Medulla oblongata (tissue), 1 donor: ENCODE results near the gene DDX39B.

Experiments used
- DNase-seq: peaks from one replicate; pipeline ENCODE4 v3.0.0-alpha.2; 2015; ENCODE audit errors: extremely low spot score

Gene DDX39B

GRCh38 chr6:31575952-31576685, 34.3 kb upstream of the DDX39B start:
- DNase-seq: no peak

GRCh38 chr6:31575335-31575901, 33.6 kb upstream of the DDX39B start, which contains the start of gene TNF:
TSS of gene TNF (plus strand) at chr6:31575565. CDS start at chr6:31575742, 177 bp downstream.
- peak; percentile 64 for DNase-seq

GRCh38 chr6:31574106-31575061, 32.6 kb upstream of the DDX39B start:
- no peak for DNase-seq

- no peak for DNase-seq
Measured at GRCh38 chr6:31573239-31574105, 31.7 kb upstream of the DDX39B start.

- no peak for DNase-seq
Measured at GRCh38 chr6:31572041-31572911, 30.5 kb upstream of the DDX39B start, which contains the start of gene LTA. TSS of gene LTA (plus strand) at chr6:31572289. CDS start at chr6:31572743, 454 bp downstream.

GRCh38 chr6:31569861-31570536, 28.2 kb upstream of the DDX39B start:
- no peak for DNase-seq

- peak; percentile 52 for DNase-seq
Measured at GRCh38 chr6:31568537-31568961, 26.7 kb upstream of the DDX39B start.

GRCh38 chr6:31567531-31568370, 25.9 kb upstream of the DDX39B start:
- no peak for DNase-seq

- no peak for DNase-seq
Measured at GRCh38 chr6:31560697-31561058, 18.9 kb upstream of the DDX39B start.

GRCh38 chr6:31559958-31560696, 18.3 kb upstream of the DDX39B start:
- peak; percentile 78 for DNase-seq

- no peak for DNase-seq
Measured at GRCh38 chr6:31559606-31559957, 17.8 kb upstream of the DDX39B start.

- DNase-seq: peak; percentile 71
Measured at GRCh38 chr6:31558631-31559500, 17.1 kb upstream of the DDX39B start.

GRCh38 chr6:31558318-31558625, 16.5 kb upstream of the DDX39B start:
- no peak for DNase-seq

- DNase-seq: no peak
Measured at GRCh38 chr6:31557443-31558317, 15.9 kb upstream of the DDX39B start.

GRCh38 chr6:31556307-31556706, 14.5 kb upstream of the DDX39B start:
- no peak for DNase-seq

- peak; percentile 71 for DNase-seq
Measured at GRCh38 chr6:31551371-31551770, 9.6 kb upstream of the DDX39B start.

- no peak for DNase-seq
Measured at GRCh38 chr6:31548544-31548873, 6.7 kb upstream of the DDX39B start.
